ENCODE results near the gene LANCL1.
A peak's percentile ranks its signal among the peaks of the same experiment; 100 is the strongest.
"Not testable (repeated sequence)": the region's sequence is repeated elsewhere in the genome, so short reads cannot be mapped to it uniquely, and the experiment has no call there.

LANCL1 gene

DNA sequence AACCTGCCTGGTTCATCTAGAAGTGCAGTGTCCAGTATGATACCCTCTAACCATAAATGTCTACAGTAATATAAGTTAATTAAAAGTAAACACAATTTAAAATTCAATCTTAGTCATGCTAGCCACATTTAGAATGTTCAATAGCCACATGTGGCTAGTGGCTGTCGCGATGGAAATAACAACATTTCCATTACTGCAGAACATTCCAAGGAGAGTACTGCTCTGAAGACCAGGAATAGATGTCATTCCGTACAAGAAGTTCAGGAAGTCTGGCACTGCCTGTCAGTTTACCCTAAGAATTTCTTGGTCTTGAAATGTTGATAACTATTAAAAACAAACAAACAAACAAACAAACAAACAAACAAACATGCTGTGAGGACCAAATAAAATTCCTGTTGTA is 17.2 kb downstream of the LANCL1 start:
- no peak for DNase-seq (ENCODE audit: low spot score)

DNA sequence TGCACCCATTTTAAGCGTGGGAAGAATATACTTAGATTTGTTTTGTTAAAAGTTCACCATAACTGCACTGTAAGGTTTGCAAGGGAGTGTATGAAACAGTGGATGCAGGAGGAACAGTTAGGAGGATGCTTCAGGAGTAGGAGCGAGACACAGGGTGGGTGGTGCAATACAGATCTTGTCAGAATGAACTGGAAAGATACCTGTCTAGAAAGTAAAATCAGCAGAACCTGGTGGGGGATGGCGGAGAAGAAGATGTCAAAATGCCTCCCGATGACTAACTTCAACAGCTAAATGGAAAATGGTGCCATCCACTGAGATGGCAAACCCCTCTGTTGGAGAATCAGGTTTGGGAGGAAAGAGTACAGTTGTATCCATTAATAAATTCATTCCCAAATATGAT is 18.2 kb downstream of the LANCL1 start:
- DNase-seq (ENCODE audit: low spot score), result no peak

- DNase-seq (ENCODE audit: low spot score), result no peak
Measured at GRCh38 chr2:210456571-210456970, 20.0 kb downstream of the LANCL1 start.

- no peak for DNase-seq (ENCODE audit: low spot score)
Measured at GRCh38 chr2:210454336-210454735, 22.2 kb downstream of the LANCL1 start.

GRCh38 chr2:210452194-210452593 is 24.4 kb downstream of the LANCL1 start:
- DNase-seq (ENCODE audit: low spot score), result no peak

DNA sequence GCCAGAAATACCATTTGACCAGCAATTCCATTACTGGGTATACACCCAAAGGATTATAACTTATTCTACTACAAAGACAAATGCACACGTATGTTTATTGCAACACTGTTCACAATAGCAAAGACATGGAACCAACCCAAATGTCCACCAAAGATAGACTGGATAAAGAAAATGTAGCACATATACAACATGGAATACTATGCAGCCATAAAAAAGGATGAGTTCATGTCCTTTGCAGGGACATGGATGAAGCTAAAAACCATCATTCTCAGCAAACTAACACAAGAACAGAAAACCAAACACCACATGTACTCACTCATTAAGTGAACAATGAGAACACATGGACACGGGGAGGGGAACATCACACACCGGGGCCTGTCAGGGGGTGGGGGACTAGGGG is 25.6 kb downstream of the LANCL1 start:
- DNase-seq (ENCODE audit: low spot score), result not testable (repeated sequence)

GRCh38 chr2:210445732-210446131 is 30.8 kb downstream of the LANCL1 start:
- DNase-seq (ENCODE audit: low spot score), result no peak

- peak; percentile 9 for DNase-seq (ENCODE audit: low spot score)
Measured at GRCh38 chr2:210445116-210445707, 31.3 kb downstream of the LANCL1 start.

GRCh38 chr2:210443527-210443926 is 33.0 kb downstream of the LANCL1 start:
- no peak for DNase-seq (ENCODE audit: low spot score)

DNA sequence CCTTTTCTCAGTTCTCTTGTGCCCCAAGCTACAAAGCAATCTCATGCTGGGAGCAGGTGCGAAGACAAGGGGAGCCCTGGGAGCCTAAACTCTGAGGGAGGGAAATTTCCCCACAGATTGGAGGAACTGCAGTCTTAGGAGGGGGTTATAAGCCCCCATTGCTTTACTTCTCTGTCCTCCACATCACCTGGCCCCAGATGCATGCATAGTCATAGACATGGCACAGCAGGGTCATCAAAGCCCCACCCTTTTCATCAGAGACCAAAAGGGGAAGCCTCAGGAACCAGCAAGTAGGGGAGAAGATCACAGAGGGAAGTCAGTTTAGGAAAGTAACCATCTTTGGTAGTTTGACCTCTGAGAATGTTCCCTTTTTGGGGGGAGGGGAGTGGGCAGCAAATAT is 33.7 kb downstream of the LANCL1 start:
- no peak for DNase-seq (ENCODE audit: low spot score)

GRCh38 chr2:210442457-210442856 is 34.1 kb downstream of the LANCL1 start:
- no peak for DNase-seq (ENCODE audit: low spot score)

- no peak for DNase-seq (ENCODE audit: low spot score)
Measured at GRCh38 chr2:210440206-210440605, 36.4 kb downstream of the LANCL1 start.

- no peak for DNase-seq (ENCODE audit: low spot score)
Measured at GRCh38 chr2:210435439-210435838, 41.1 kb downstream of the LANCL1 start.

- no peak for DNase-seq (ENCODE audit: low spot score)
Measured at GRCh38 chr2:210432633-210433032, 43.9 kb downstream of the LANCL1 start.

DNA sequence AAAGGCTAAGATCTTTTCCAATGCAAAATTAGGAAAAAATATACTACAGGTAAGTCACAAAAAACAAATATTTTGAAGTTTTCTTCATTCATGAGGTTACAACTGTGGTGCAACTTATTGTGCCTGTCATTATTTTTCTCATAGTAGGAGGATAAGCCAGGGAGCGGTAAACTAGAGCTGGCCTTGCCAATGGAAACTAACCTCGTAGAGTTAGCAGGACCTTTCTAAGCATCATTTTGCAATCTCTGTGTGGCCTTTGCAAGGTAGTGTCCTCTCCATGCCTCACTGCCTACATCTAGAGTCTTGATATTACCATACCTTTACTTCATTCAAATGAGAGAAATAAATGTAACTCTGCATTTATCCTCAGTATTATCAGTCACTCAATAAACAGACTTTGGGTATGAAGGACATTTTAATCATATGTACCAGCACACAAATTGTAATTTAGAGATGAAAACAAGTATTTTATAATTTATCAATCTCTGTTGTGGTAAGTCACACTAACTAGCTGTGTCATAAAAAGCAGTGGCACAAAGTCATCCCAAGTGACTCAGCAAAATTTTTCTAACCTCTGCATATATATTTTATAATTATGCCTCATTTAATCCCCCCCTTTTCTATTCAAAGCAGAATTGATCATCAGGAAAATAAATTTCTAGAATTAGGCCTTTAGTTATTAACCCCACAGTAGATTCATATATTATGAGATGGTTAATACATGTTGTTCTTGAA is 47.0 kb downstream of the LANCL1 start:
- DNase-seq (ENCODE audit: low spot score), result no peak

- no peak for DNase-seq (ENCODE audit: low spot score)
Measured at GRCh38 chr2:210428393-210429179, 48.0 kb downstream of the LANCL1 start.

DNA sequence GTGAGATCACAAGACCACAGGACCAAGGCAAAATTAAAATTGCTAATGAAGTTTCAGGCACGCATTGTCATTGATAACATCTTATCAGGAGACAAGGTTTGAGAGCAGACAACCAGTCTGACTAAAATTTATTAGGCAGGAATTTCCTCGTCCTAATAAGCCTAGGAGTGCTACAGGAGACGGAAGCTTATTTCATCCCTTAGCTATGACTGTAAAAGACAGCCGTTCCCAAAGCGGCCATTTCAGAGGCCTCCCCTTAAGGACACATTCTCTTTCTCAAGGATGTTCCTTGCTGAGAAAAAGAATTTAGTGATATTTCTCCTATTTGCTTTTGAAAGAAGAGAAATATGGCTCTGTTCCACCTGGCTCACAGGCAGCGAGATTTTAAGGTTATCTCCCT is 49.2 kb downstream of the LANCL1 start:
- not testable (repeated sequence) for DNase-seq (ENCODE audit: low spot score)

DNA sequence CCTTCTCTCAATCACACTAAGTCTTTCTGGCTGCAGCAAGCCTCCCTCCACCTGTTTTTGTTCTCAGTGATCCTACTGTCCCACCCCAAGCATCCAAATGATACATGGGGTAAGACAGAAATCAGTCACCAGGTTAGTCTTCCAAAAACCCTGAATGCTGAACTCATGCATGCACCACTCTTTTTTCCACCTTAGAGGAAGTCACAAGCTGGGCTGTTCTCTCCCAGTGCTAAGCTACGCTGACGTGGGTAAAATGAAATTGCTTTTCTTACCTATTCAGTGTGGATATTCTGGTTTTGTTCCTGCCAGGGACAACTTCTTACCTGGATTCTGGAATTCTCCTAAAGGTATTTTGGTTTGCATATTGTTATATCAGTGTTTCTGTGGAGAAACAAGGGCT is 54.2 kb downstream of the LANCL1 start:
- DNase-seq (ENCODE audit: low spot score), result no peak

DNA sequence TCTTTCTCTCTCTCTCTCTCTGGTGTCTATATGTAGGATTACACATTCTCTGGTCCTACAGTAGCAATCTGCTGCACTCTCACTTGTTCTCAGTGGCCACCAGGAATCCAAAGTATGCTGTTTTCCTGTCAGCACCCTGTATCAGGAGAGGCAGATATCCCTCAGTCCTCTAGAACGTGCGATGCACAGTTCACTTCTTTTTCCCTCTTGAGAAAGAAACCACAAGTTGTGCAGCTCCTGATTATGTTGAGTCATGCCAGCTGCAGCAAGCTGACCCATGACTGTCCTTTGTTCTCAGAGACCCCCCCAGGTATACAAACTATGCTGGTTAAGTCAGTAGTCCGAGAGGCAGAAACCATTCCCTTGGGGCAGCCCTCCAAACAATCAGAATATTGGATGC is 54.6 kb downstream of the LANCL1 start:
- DNase-seq (ENCODE audit: low spot score), result no peak

DNA sequence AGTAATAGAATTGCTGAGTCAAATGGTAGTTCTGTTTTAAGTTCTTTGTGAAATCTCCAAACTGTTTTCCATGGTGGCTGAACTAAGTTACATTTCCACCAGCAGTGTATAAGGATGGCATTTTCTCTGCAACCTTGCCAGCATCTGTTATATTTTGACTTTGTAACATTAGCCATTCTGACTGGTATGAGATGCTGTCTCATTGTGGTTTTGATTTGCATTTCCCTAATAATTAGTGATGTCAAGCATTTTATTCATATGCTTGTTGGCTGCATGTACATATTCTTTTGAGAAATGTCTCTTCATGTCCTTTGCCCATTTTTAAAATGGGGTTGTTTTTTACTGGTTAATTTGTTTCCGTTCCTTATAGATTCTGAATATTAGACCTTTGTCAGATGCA is 63.9 kb downstream of the LANCL1 start:
- no peak for DNase-seq (ENCODE audit: low spot score)

- DNase-seq (ENCODE audit: low spot score), result no peak
Measured at GRCh38 chr2:210410542-210410941, 66.0 kb downstream of the LANCL1 start.

GRCh38 chr2:210399440-210400041 is 77.0 kb downstream of the LANCL1 start:
- DNase-seq (ENCODE audit: low spot score), result no peak

DNA sequence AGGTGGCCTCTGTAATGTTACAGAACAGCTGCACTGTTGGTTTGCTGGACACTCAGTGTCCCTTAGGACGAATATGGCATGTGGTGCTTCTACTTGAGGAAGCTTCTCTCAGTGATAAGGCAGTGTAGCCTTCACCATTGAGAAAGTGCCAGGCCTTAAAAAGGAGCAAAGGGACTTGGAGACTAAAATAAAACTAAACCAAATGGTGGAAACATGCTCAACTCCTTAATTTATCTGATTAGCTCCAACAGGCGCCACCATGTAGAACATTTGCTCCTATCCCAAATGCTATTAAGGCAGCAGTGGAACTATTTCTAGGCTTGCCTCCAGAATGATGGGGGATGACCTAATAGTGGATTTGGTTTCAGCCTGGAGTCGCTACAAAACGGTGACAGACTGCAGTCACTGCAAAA is 84.1 kb downstream of the LANCL1 start:
- no peak for DNase-seq (ENCODE audit: low spot score)
